Measurements from ENCODE around the gene RBMS1.

The RBMS1 gene

GRCh38 chr2:160493227-160494028 is at the start of gene RBMS1:
Gene RBMS1, minus strand, starts transcription at chr2:160493807. Its CDS starts 444 bp downstream, at chr2:160493363.
- POLR2A ChIA-PET: no interaction called here

GRCh38 chr2:160541745-160542144 is 48.1 kb upstream of the RBMS1 start:
- TF ChIP-seq CTCF (IDR thresholded peaks at IDR 0.05; ENCODE audit: control extremely low read depth, extremely low read depth, low read depth, missing control alignments): no peak
- POLR2A ChIA-PET: no interaction called here
- CTCF ChIA-PET: interaction anchor here (1.2 kb wide), 1 partner anchor 17 kb away, joined by 3 read pairs; no protein-coding TSS in a partner anchor
- no peak for DNase-seq (ENCODE audit: extremely low spot score)

More at GRCh38 chr2:160493227-160494028, at the start of gene RBMS1:
- no peak for TF ChIP-seq CTCF (IDR thresholded peaks at IDR 0.05; ENCODE audit: control extremely low read depth, extremely low read depth, low read depth, missing control alignments)
- CTCF ChIA-PET: no interaction called here
- peak; percentile 22 for DNase-seq (ENCODE audit: extremely low spot score)

- no peak for DNase-seq (ENCODE audit: extremely low spot score)
- POLR2A ChIA-PET: no interaction called here
- CTCF ChIA-PET: no interaction called here
- TF ChIP-seq CTCF (IDR thresholded peaks at IDR 0.05; ENCODE audit: control extremely low read depth, extremely low read depth, low read depth, missing control alignments): no peak
These were observed 45.1 kb upstream of the RBMS1 start for GRCh38 chr2:160538559-160539355.

GRCh38 chr2:160538115-160538514 is 44.5 kb upstream of the RBMS1 start:
- ChIA-PET CTCF (no interaction called here), POLR2A (no interaction called here)
- no peak for TF ChIP-seq CTCF (IDR thresholded peaks at IDR 0.05; ENCODE audit: control extremely low read depth, extremely low read depth, low read depth, missing control alignments)
- no peak for DNase-seq (ENCODE audit: extremely low spot score)

- no peak for TF ChIP-seq CTCF (IDR thresholded peaks at IDR 0.05; ENCODE audit: control extremely low read depth, extremely low read depth, low read depth, missing control alignments)
- DNase-seq (ENCODE audit: extremely low spot score): no peak
- CTCF ChIA-PET: interaction anchor here (1.1 kb wide), 1 partner anchor 12 kb away, joined by 4 read pairs; no protein-coding TSS in a partner anchor
- POLR2A ChIA-PET: no interaction called here
These were observed 41.4 kb upstream of the RBMS1 start for GRCh38 chr2:160534996-160535395.

GRCh38 chr2:160534249-160534648 is 40.6 kb upstream of the RBMS1 start:
- DNase-seq (ENCODE audit: extremely low spot score): no peak
- no peak for TF ChIP-seq CTCF (IDR thresholded peaks at IDR 0.05; ENCODE audit: control extremely low read depth, extremely low read depth, low read depth, missing control alignments)
- ChIA-PET CTCF (interaction anchor here (1.1 to 1.2 kb wide), 2 partner anchors 11 kb away, joined by 4 read pairs; no protein-coding TSS in a partner anchor), POLR2A (no interaction called here)

All from GM10248 (cell line).